Ovary (tissue), 9 donors: ENCODE results near the gene KDM5C. TPM values are rescaled to one million over a fixed set of nuclear protein-coding genes. Genes with fewer than 3 reads are reported as not detected.

ENCODE experiments used
- DNase-seq, 5 donors: peaks; one replicate each; pipeline ENCODE4 v3.0.0-alpha.2; 2019 to 2020
- H3K27ac ChIP-seq, 2 donors: fragments of 200-600 bp; one replicate each; pipeline versions ENCODE4 v1.5.1 to v1.8.0; 2019 to 2022
- H3K27me3 ChIP-seq: fragments of 200-600 bp; one replicate; pipeline ENCODE4 v1.8.0; 2022
- H3K36me3 ChIP-seq: fragments of 200-600 bp; sonication (generic); one replicate; pipeline ENCODE4 v1.5.1; 2019
- H3K4me1 ChIP-seq: one replicate; pipeline ENCODE4 v1.8.1; 2013; ENCODE audit warnings: mild to moderate bottlenecking, moderate library complexity; ENCODE audit not compliant: insufficient read depth
- H3K4me3 ChIP-seq: fragments of 200-600 bp; sonication (generic); one replicate; pipeline ENCODE4 v1.5.1; 2017
- H3K9me3 ChIP-seq, 2 donors: fragments of 200-600 bp in 1 of 2; sonication (generic) in 1 of 2; one replicate each; pipeline versions ENCODE4 v1.5.1 to v1.8.1; 2013 to 2019; ENCODE audit warnings: mild to moderate bottlenecking in 1 of 2, moderate library complexity in 1 of 2
- EP300 ChIP-seq: sonication (generic); formaldehyde crosslinking; IDR thresholded peaks from one replicate; pipeline ENCODE4 v1.6.1; 2017; ENCODE audit warnings: antibody characterized with exemption
- POLR2A ChIP-seq: fragments of 450-650 bp; IDR thresholded peaks from one replicate; pipeline ENCODE4 v1.6.1; 2017; ENCODE audit warnings: antibody characterized with exemption, mild to moderate bottlenecking, moderate library complexity
- WGBS, 3 donors: extraction: QIAGEN DNeasy Blood & Tissue Kit in 1 of 3; methylation state at CpG; one replicate each; pipeline versions ENCODE4 v1.1.5 to v1.1.7; 2013 to 2017; 5-methylcytosine and 5-hydroxymethylcytosine counted together
- intact Hi-C, 4 donors: fragments of 100-400 bp; cut with DNase I; formaldehyde crosslinking; loops; one replicate each; pipeline versions ENCODE4 v1.11.0 to v1.15.1; 2022 to 2023
- polyA plus RNA-seq, 2 donors: library from polyadenylated mRNA; stranded (reverse); fragments of 200-250 nt in 1 of 2; fragments of 350-450 nt in 1 of 2; fragmentation: Illumina TruSeq in 1 of 2; extraction: RNeasy Lipid Tissue Mini Kit (QIAGEN cat#74804) in 1 of 2; gene quantifications; one replicate each; pipeline ENCODE4 v1.2.3, GENCODE V29; 2013 to 2014
- total RNA-seq, 7 donors: library from RNA; depleted of rRNA in 2 of 7; stranded (reverse); fragments of >200 nt in 2 of 7; fragmentation: NEBNext Ultra II Directional in 3 of 7; extraction: Animal tissue kit (Norgen Biotek cat#: 25700) in 3 of 7; gene quantifications; one replicate each; pipeline versions ENCODE4 v1.1.0 to v1.2.4, GENCODE V29; 2016 to 2023
- TF ChIP-seq, protein P1 (sequence below), 3 donors: fragments of 450-650 bp in 2 of 3; fragments of 200-600 bp in 1 of 3; IDR thresholded peaks; one replicate each; pipeline versions ENCODE4 v1.5.1 to v1.8.0; 2016 to 2022; ENCODE audit warnings: antibody characterized with exemption in 3 of 3, mild to moderate bottlenecking in 1 of 3
- donor health status: DM: no; HTN: no; CAD: no; lungs with moderate emphysema.
- donor health status: DM: no; HTN: no; CAD: no.
- donor health status: Bipolar disorder and iron deficiency.
- donor health status: DM: yes; HTN: yes; CAD: no.
- donor health status: DM: no; HTN: no; CAD: no.
- donor health status: DM: yes; HTN: yes; CAD: no.

The KDM5C gene
- total and polyA plus RNA-seq, 9 donors, result 41.4 to 121 (median 95.2) TPM

GRCh38 chrX:53195401-53195800 lies 29.6 kb downstream of the KDM5C start:
- H3K4me1 ChIP-seq, result no peaks in the 10 kb centered on the region
- no peak for TF ChIP-seq POLR2A
- TF ChIP-seq EP300, result no peak
- TF ChIP-seq, protein P1, sequence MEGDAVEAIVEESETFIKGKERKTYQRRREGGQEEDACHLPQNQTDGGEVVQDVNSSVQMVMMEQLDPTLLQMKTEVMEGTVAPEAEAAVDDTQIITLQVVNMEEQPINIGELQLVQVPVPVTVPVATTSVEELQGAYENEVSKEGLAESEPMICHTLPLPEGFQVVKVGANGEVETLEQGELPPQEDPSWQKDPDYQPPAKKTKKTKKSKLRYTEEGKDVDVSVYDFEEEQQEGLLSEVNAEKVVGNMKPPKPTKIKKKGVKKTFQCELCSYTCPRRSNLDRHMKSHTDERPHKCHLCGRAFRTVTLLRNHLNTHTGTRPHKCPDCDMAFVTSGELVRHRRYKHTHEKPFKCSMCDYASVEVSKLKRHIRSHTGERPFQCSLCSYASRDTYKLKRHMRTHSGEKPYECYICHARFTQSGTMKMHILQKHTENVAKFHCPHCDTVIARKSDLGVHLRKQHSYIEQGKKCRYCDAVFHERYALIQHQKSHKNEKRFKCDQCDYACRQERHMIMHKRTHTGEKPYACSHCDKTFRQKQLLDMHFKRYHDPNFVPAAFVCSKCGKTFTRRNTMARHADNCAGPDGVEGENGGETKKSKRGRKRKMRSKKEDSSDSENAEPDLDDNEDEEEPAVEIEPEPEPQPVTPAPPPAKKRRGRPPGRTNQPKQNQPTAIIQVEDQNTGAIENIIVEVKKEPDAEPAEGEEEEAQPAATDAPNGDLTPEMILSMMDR (IDR thresholded peaks at IDR 0.05), result no peak
- no peaks in the 10 kb centered on the region for H3K9me3 ChIP-seq
- intact Hi-C loops, result no loop called here
- H3K4me3 ChIP-seq, result no peak overlapping the region
- DNase-seq, result no peak
- WGBS, 3 donors, result 59 to 77% (median 65%) methylated on average over 2 of the region's 2 CpGs
- H3K27me3 ChIP-seq, result no peaks in the 10 kb centered on the region
- no peak overlapping the region for H3K27ac ChIP-seq
- no peaks in the 10 kb centered on the region for H3K36me3 ChIP-seq

- Histone ChIP-seq H3K4me3 (no peak overlapping the region), H3K9me3 (no peaks in the 10 kb centered on the region), H3K27me3 (no peaks in the 10 kb centered on the region), H3K27ac (no peak overlapping the region), H3K36me3 (no peaks in the 10 kb centered on the region), H3K4me1 (no peaks in the 10 kb centered on the region)
- DNase-seq, result no peak
- TF ChIP-seq POLR2A (no peak), EP300 (no peak)
- TF ChIP-seq, protein P1 (IDR thresholded peaks at IDR 0.05), result no peak
- intact Hi-C loops, result no loop called here
- 95 to 96% (median 96%) methylated on average over 14 to 16 of the region's 16 CpGs for WGBS, 3 donors
These were observed 30.7 kb downstream of the KDM5C start for GRCh38 chrX:53194308-53194707.

DNA sequence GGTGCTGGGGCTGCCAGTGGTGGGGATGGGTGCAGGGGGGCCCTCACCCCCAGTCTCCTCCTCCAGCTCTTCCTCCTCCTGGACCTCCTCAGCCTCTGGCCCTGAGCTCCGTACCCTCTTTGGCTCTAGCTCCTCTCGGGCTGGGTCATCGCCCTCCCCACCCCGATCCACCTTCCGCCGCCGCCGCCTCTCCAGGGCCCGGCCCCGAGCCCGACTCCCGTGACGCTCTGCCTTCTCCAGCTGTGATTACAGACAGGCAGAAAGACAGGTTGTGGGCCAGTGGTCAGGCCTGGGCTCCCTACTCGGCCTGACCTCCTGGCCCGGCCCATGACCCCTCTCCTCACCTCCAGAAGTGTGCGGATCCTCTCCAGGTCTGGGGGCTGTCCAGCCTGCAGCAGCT lies 31.9 kb downstream of the KDM5C start:
- TF ChIP-seq EP300 (no peak), POLR2A (no peak)
- TF ChIP-seq, protein P1 (IDR thresholded peaks at IDR 0.05), result no peak
- Histone ChIP-seq H3K9me3 (no peaks in the 10 kb centered on the region), H3K27me3 (no peaks in the 10 kb centered on the region), H3K4me1 (no peaks in the 10 kb centered on the region), H3K36me3 (no peaks in the 10 kb centered on the region), H3K4me3 (no peak overlapping the region), H3K27ac (no peak overlapping the region)
- no peak for DNase-seq
- intact Hi-C loops, result no loop called here
- 91 to 95% (median 92%) methylated on average over 16 of the region's 16 CpGs for WGBS, 3 donors

DNA sequence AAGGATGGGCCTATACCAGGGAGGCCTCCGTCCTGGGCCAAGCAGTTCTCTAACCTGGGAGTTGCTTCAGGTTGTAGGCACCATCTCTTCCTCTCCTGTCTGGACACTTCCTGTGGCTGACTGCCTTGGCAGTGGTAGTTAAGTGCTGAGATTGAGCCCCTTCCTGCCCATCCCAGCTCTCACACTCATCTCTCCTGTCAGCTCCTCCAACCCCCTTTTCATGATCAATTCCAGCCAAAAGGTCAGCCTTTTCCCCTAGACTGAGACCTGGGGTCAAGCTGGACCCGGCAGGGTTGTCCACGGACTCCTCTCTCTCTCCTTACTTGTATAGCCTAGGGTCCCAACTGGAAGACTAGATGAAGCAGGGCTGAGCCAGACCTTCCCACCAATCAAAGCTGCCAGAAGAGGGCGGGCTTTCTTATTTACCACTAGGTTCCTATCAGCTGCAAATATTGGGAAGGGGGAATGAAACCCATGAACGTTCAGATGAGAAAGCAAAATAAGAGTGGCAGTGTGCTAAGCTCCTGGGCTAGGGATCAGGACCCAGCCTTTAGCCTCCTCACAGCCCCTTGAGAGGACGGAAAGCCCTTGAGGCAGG lies 34.5 kb downstream of the KDM5C start:
- Histone ChIP-seq H3K4me3 (no peak overlapping the region), H3K27ac (no peak overlapping the region), H3K9me3 (no peaks in the 10 kb centered on the region), H3K36me3 (no peaks in the 10 kb centered on the region), H3K27me3 (no peaks in the 10 kb centered on the region), H3K4me1 (no peaks in the 10 kb centered on the region)
- TF ChIP-seq, protein P1 (IDR thresholded peaks at IDR 0.05), result no peak
- TF ChIP-seq POLR2A, result no peak
- TF ChIP-seq EP300, result no peak
- DNase-seq, result no peak
- 69 to 73% (median 70%) methylated on average over 6 of the region's 6 CpGs for WGBS, 3 donors
- intact Hi-C loops, result no loop called here
